Fibroblast of lung (primary cell): ENCODE data around the gene ILRUN. TPM values are rescaled to one million over a fixed set of nuclear protein-coding genes. Genes with fewer than 3 reads are reported as not detected.
"Not testable (repeated sequence)": the region's sequence is repeated elsewhere in the genome, so short reads cannot be mapped to it uniquely, and the experiment has no call there.

ENCODE experiments used
- DNase-seq, 2 donors: peaks; one replicate each; pipeline versions ENCODE4 v3.0.0 to v3.0.0-alpha.2; 2010; ENCODE audit warnings: low read depth in 2 of 2
- H2AFZ ChIP-seq: 2 replicates; pipeline ENCODE4 v1.5.1; 2012; ENCODE audit warnings: low read length, control low read depth, inconsistent platforms
- H3K27ac ChIP-seq: 2 replicates; pipeline ENCODE4 v1.5.1; 2011; ENCODE audit warnings: low read length, control low read depth; ENCODE audit not compliant: insufficient read depth
- H3K27me3 ChIP-seq: 2 replicates; pipeline ENCODE4 v1.5.1; 2011; ENCODE audit warnings: mild to moderate bottlenecking, low read length; ENCODE audit not compliant: control insufficient read depth, insufficient read depth
- H3K36me3 ChIP-seq: 2 replicates; pipeline ENCODE4 v1.5.1; 2011; ENCODE audit warnings: low read length; ENCODE audit not compliant: control insufficient read depth, insufficient read depth
- H3K4me1 ChIP-seq: 2 replicates; pipeline ENCODE4 v1.5.1; 2011; ENCODE audit warnings: low read length; ENCODE audit not compliant: control insufficient read depth, insufficient read depth; ENCODE audit errors: extremely low read depth
- H3K4me2 ChIP-seq: 2 replicates; pipeline ENCODE4 v1.5.1; 2011; ENCODE audit warnings: low read length, control low read depth; ENCODE audit not compliant: insufficient read depth; ENCODE audit errors: extremely low read depth
- H3K4me3 ChIP-seq, 4 experiments: fragments of 200-600 bp in 1 of 4; sonication (generic) in 1 of 4; replicated peaks in 1 of 4; 2 replicates each; pipeline ENCODE4 v1.5.1; 2011 to 2016; ENCODE audit warnings: low read length in 4 of 4, low read depth in 3 of 4, mild to moderate bottlenecking in 3 of 4, control low read depth in 2 of 4, inconsistent platforms in 1 of 4, mixed read lengths in 1 of 4; ENCODE audit not compliant: insufficient read depth in 1 of 4; ENCODE audit errors: control extremely low read depth in 1 of 4
- H3K79me2 ChIP-seq: 2 replicates; pipeline ENCODE4 v1.5.1; 2012; ENCODE audit warnings: mild to moderate bottlenecking, low read length, inconsistent platforms; ENCODE audit not compliant: control insufficient read depth, insufficient read depth
- H3K9ac ChIP-seq: 2 replicates; pipeline ENCODE4 v1.5.1; 2011; ENCODE audit warnings: mild to moderate bottlenecking, low read length, control low read depth; ENCODE audit not compliant: insufficient read depth
- H3K9me3 ChIP-seq: 2 replicates; pipeline ENCODE4 v1.5.1; 2012; ENCODE audit warnings: low read depth, low read length; ENCODE audit not compliant: control insufficient read depth, insufficient read depth
- H4K20me1 ChIP-seq: 2 replicates; pipeline ENCODE4 v1.5.1; 2011; ENCODE audit warnings: low read length; ENCODE audit not compliant: control insufficient read depth, insufficient read depth; ENCODE audit errors: extremely low read depth
- CTCF ChIP-seq, 2 donors: IDR thresholded peaks in 1 of 2; conservative IDR thresholded peaks in 1 of 2; 1 replicate in 1 of 2; 2 replicates in 1 of 2; pipeline ENCODE4 v1.5.1; 2011 to 2012; ENCODE audit warnings: low read length in 2 of 2, control low read depth in 1 of 2, inconsistent platforms in 1 of 2, low read depth in 1 of 2, mild to moderate bottlenecking in 1 of 2
- EZH2 ChIP-seq: IDR thresholded peaks from 2 replicates; pipeline ENCODE4 v1.5.1; 2012; ENCODE audit warnings: low read length, control low read depth, mild to moderate bottlenecking; ENCODE audit errors: missing control alignments
- polyA plus RNA-seq, 2 donors: library from polyadenylated mRNA; depleted of rRNA in 1 of 2; stranded (reverse) in 1 of 2; unstranded in 1 of 2; fragments of >200 nt; gene quantifications; 2 replicates each; pipeline ENCODE4 v1.2.1, GENCODE V29; 2011 to 2012; ENCODE audit warnings: missing spikeins in 1 of 2
- total RNA-seq: library from RNA; depleted of rRNA; stranded (reverse); fragments of >200 nt; gene quantifications from 2 replicates; pipeline ENCODE4 v1.2.1, GENCODE V29; 2014

ILRUN gene
- total and polyA plus RNA-seq, 2 donors (not counting 1 experiment from before 2014, with no cell fraction given): 44.1 to 60.1 TPM

GRCh38 chr6:34671367-34671766, 25.2 kb downstream of the ILRUN start:
- no peak overlapping the region for H3K9ac ChIP-seq
- H3K27ac ChIP-seq: peak overlapping the region; percentile 63
- no peaks in the 10 kb centered on the region for H4K20me1 ChIP-seq

GRCh38 chr6:34668799-34669198, 27.8 kb downstream of the ILRUN start:
- H3K36me3 ChIP-seq, H2AFZ ChIP-seq, H3K4me2 ChIP-seq, H4K20me1 ChIP-seq, H3K9me3 ChIP-seq, H3K9ac ChIP-seq, H3K4me3 ChIP-seq, H3K27me3 ChIP-seq, H3K27ac ChIP-seq, DNase-seq: not testable (repeated sequence)
- H3K4me1 ChIP-seq: peaks cover 21% of the 10 kb centered on the region
- peaks cover 57% of the 10 kb centered on the region for H3K79me2 ChIP-seq

More at GRCh38 chr6:34671367-34671766, 25.2 kb downstream of the ILRUN start:
- Histone ChIP-seq H3K4me2 (peak overlapping the region; percentile 38), H3K36me3 (no peaks in the 10 kb centered on the region), H3K27me3 (no peaks in the 10 kb centered on the region), H3K4me1 (peaks cover 16% of the 10 kb centered on the region), H3K9me3 (no peaks in the 10 kb centered on the region), H2AFZ (no peak overlapping the region), H3K4me3 (no peak overlapping the region), H3K79me2 (peaks cover 60% of the 10 kb centered on the region)
- TF ChIP-seq EZH2 (no peak), CTCF (conservative IDR thresholded peaks at IDR 0.05 in 1 of 2, IDR thresholded peaks at IDR 0.05 in 1 of 2; ENCODE audit: low read depth in 1 of 2, low read length in 2 of 2) (no peak)
- DNase-seq: peak; percentile 31 to 37

DNA sequence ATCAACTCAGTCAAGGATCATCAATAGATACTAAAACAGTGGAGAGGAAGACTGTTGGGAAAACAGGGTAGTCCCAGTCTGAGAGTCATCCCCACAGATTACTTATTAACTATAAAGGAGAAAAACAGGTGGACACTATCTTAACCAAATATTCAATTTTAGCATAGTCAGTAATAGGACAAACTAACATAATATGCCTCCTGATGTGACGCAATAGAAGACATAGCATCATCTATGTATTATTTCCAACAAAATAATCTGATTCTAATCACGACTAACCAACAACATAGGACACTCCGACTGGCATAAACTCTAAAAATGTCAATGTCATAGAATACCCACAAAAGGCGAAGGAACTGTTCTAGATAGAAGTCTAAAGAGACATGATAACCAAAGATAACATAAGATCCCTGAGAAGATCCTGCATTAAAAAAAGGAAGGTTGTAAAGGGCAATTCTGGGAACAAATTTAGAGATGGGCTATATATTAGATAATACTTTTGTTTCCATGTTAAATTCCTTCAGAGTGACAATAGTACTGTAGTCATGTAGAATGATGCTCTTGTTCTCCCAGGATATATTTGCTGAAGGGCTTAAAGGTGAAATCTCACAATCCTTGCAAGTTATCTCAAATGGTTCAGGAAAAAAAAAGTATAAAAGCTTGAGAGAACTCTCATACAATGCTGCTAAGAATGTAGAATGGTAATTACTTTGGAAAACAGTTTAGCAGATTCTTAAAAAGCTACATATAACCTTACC, 28.9 kb downstream of the ILRUN start:
- H3K4me1 ChIP-seq: peaks cover 15% of the 10 kb centered on the region
- no peak overlapping the region for H3K4me3 ChIP-seq
- H2AFZ ChIP-seq: no peak overlapping the region
- no peak overlapping the region for H3K4me2 ChIP-seq
- no peaks in the 10 kb centered on the region for H4K20me1 ChIP-seq
- DNase-seq: no peak
- H3K79me2 ChIP-seq: peaks cover 59% of the 10 kb centered on the region
- no peak overlapping the region for H3K27ac ChIP-seq
- TF ChIP-seq EZH2 (no peak), CTCF (conservative IDR thresholded peaks at IDR 0.05 in 1 of 2, IDR thresholded peaks at IDR 0.05 in 1 of 2; ENCODE audit: low read depth in 1 of 2, low read length in 2 of 2) (no peak)
- no peak overlapping the region for H3K9ac ChIP-seq
- H3K36me3 ChIP-seq: no peaks in the 10 kb centered on the region
- no peaks in the 10 kb centered on the region for H3K9me3 ChIP-seq
- H3K27me3 ChIP-seq: no peaks in the 10 kb centered on the region
